Muscle of arm (tissue), 14 donors: Measurements from ENCODE around the gene MED23. TPM values are rescaled to one million over a fixed set of nuclear protein-coding genes. Genes with fewer than 3 reads are reported as not detected.

Experiments used
- DNase-seq: peaks from one replicate; pipeline ENCODE4 v3.0.0-alpha.2; 2013
- long read RNA-seq, 11 donors: transcript quantifications; one replicate each; lab custom pipeline, GENCODE V29; 2026
- polyA plus RNA-seq, 12 donors: library from polyadenylated mRNA; unstranded; fragments of 120-200 nt; gene quantifications; one replicate each; pipeline ENCODE4 v1.2.1, GENCODE V29; 2013; ENCODE audit not compliant: insufficient read length in 12 of 12

Gene MED23
- 10 to 100 TPM in 11 of 12 donors, not detected in 1; 12.2 to 36.4 (median 25.9) TPM for polyA plus RNA-seq
- long read RNA-seq, donor 1, full-length matches to known transcripts, result 4 of 27 reads
- long read RNA-seq, donor 1, partial matches to known transcripts, result 23 of 27 reads
- long read RNA-seq, donor 1, other reads (novel, unspliced or antisense), result 0 of 27 reads
- long read RNA-seq, donor 2, full-length matches to known transcripts, result 1 of 1 reads
- long read RNA-seq, donor 2, partial matches to known transcripts, result 0 of 1 reads
- long read RNA-seq, donor 2, other reads (novel, unspliced or antisense), result 0 of 1 reads
- long read RNA-seq, donor 3, full-length matches to known transcripts, result 1 of 1 reads
- long read RNA-seq, donor 3, partial matches to known transcripts, result 0 of 1 reads
- long read RNA-seq, donor 3, other reads (novel, unspliced or antisense), result 0 of 1 reads
- long read RNA-seq, donor 4, result 0 reads
- long read RNA-seq, donor 5, result 0 reads
- long read RNA-seq, donor 6, result 0 reads
- long read RNA-seq, donor 7, result 0 reads
- long read RNA-seq, donor 8, full-length matches to known transcripts, result 1 of 1 reads
- long read RNA-seq, donor 8, partial matches to known transcripts, result 0 of 1 reads
- long read RNA-seq, donor 8, other reads (novel, unspliced or antisense), result 0 of 1 reads
- long read RNA-seq, donor 9, partial matches to known transcripts, result 0 of 1 reads
- long read RNA-seq, donor 9, other reads (novel, unspliced or antisense), result 0 of 1 reads
- long read RNA-seq, donor 10, partial matches to known transcripts, result 0 of 1 reads
- long read RNA-seq, donor 10, other reads (novel, unspliced or antisense), result 0 of 1 reads
- long read RNA-seq, donor 11, result 0 reads

- peak; percentile 97 for DNase-seq
Observed at GRCh38 chr6:131627724-131628682, at the start of gene MED23. TSS of gene MED23 (minus strand) at chr6:131628242. CDS start at chr6:131628049, 193 bp downstream.

GRCh38 chr6:131673184-131673583, 45.1 kb upstream of the MED23 start:
- DNase-seq, result no peak

- DNase-seq, result no peak
Observed at GRCh38 chr6:131669891-131670290, 41.8 kb upstream of the MED23 start.

GRCh38 chr6:131663578-131664165, 35.6 kb upstream of the MED23 start:
- no peak for DNase-seq

- DNase-seq, result no peak
Observed at GRCh38 chr6:131660195-131660594, 32.2 kb upstream of the MED23 start.

- DNase-seq, result no peak
Observed at GRCh38 chr6:131658287-131658686, 30.2 kb upstream of the MED23 start.

- DNase-seq, result no peak
Observed at GRCh38 chr6:131657630-131658111, 29.6 kb upstream of the MED23 start.

- no peak for DNase-seq
Observed at GRCh38 chr6:131657222-131657621, 29.2 kb upstream of the MED23 start.

GRCh38 chr6:131656667-131657066, 28.6 kb upstream of the MED23 start:
- DNase-seq, result no peak

GRCh38 chr6:131655951-131656350, 27.9 kb upstream of the MED23 start:
- no peak for DNase-seq

GRCh38 chr6:131655387-131655786, 27.3 kb upstream of the MED23 start:
- no peak for DNase-seq

GRCh38 chr6:131654326-131654725, 26.3 kb upstream of the MED23 start:
- no peak for DNase-seq

GRCh38 chr6:131652472-131652871, 24.4 kb upstream of the MED23 start:
- no peak for DNase-seq

- DNase-seq, result no peak
Observed at GRCh38 chr6:131651782-131652181, 23.7 kb upstream of the MED23 start.

- DNase-seq, result no peak
Observed at GRCh38 chr6:131646249-131646670, 18.2 kb upstream of the MED23 start.

GRCh38 chr6:131645846-131646245, 17.8 kb upstream of the MED23 start:
- no peak for DNase-seq

- DNase-seq, result no peak
Observed at GRCh38 chr6:131644921-131645320, 16.9 kb upstream of the MED23 start.

GRCh38 chr6:131643855-131644460, 15.9 kb upstream of the MED23 start:
- DNase-seq, result no peak

- no peak for DNase-seq
Observed at GRCh38 chr6:131642987-131643611, 15.1 kb upstream of the MED23 start.

- no peak for DNase-seq
Observed at GRCh38 chr6:131642565-131642964, 14.5 kb upstream of the MED23 start.
